Measurements from ENCODE around the gene LCP1.

The LCP1 gene

GRCh38 chr13:46179969-46180763 is 1.8 kb downstream of the LCP1 start:
- TF ChIP-seq YY1 (IDR thresholded peaks at IDR 0.05; ENCODE audit: insufficient read depth, insufficient read length) (no peak), SUZ12 (IDR thresholded peaks at IDR 0.05; ENCODE audit: extremely low read depth, insufficient read depth, insufficient read length) (no peak), ZNF274 (IDR thresholded peaks at IDR 0.05; ENCODE audit: low read depth, low read length) (no peak)
- Histone ChIP-seq H3K9me3 (ENCODE audit: insufficient read depth, low read length) (no peaks in the 10 kb centered on the region), H3K36me3 (ENCODE audit: insufficient read depth, insufficient read length, low read length) (no peaks in the 10 kb centered on the region), H3K4me3 (ENCODE audit: insufficient read length, low read depth) (no peak overlapping the region), H3K4me1 (ENCODE audit: insufficient read depth, insufficient read length) (no peaks in the 10 kb centered on the region), H3K9ac (ENCODE audit: insufficient read length, low read depth) (no peak overlapping the region), H3K27me3 (ENCODE audit: insufficient read depth, insufficient read length) (no peaks in the 10 kb centered on the region)
- DNase-seq (ENCODE audit: low read depth, low spot score): no peak

- Histone ChIP-seq H3K36me3 (ENCODE audit: insufficient read depth, insufficient read length, low read length) (no peaks in the 10 kb centered on the region), H3K9me3 (ENCODE audit: insufficient read depth, low read length) (no peaks in the 10 kb centered on the region), H3K9ac (ENCODE audit: insufficient read length, low read depth) (no peak overlapping the region), H3K4me1 (ENCODE audit: insufficient read depth, insufficient read length) (no peaks in the 10 kb centered on the region), H3K27me3 (ENCODE audit: insufficient read depth, insufficient read length) (no peaks in the 10 kb centered on the region), H3K4me3 (ENCODE audit: insufficient read length, low read depth) (no peak overlapping the region)
- no peak for DNase-seq (ENCODE audit: low read depth, low spot score)
- TF ChIP-seq SUZ12 (IDR thresholded peaks at IDR 0.05; ENCODE audit: extremely low read depth, insufficient read depth, insufficient read length): no peak
- TF ChIP-seq YY1 (IDR thresholded peaks at IDR 0.05; ENCODE audit: insufficient read depth, insufficient read length): no peak
- no peak for TF ChIP-seq ZNF274 (IDR thresholded peaks at IDR 0.05; ENCODE audit: low read depth, low read length)
Observed at GRCh38 chr13:46179491-46179908, 2.5 kb downstream of the LCP1 start.

- no peaks in the 10 kb centered on the region for H3K36me3 ChIP-seq (ENCODE audit: insufficient read depth, insufficient read length, low read length)
- H3K9ac ChIP-seq (ENCODE audit: insufficient read length, low read depth): no peak overlapping the region
- no peak overlapping the region for H3K4me3 ChIP-seq (ENCODE audit: insufficient read length, low read depth)
- H3K9me3 ChIP-seq (ENCODE audit: insufficient read depth, low read length): no peaks in the 10 kb centered on the region
- TF ChIP-seq SUZ12 (IDR thresholded peaks at IDR 0.05; ENCODE audit: extremely low read depth, insufficient read depth, insufficient read length) (no peak), ZNF274 (IDR thresholded peaks at IDR 0.05; ENCODE audit: low read depth, low read length) (no peak), YY1 (IDR thresholded peaks at IDR 0.05; ENCODE audit: insufficient read depth, insufficient read length) (no peak)
- no peak for DNase-seq (ENCODE audit: low read depth, low spot score)
- no peaks in the 10 kb centered on the region for H3K4me1 ChIP-seq (ENCODE audit: insufficient read depth, insufficient read length)
- H3K27me3 ChIP-seq (ENCODE audit: insufficient read depth, insufficient read length): no peaks in the 10 kb centered on the region
Observed at GRCh38 chr13:46178821-46179220, 3.2 kb downstream of the LCP1 start.

- no peak for DNase-seq (ENCODE audit: low read depth, low spot score)
- no peak overlapping the region for H3K9ac ChIP-seq (ENCODE audit: insufficient read length, low read depth)
- H3K27me3 ChIP-seq (ENCODE audit: insufficient read depth, insufficient read length): no peaks in the 10 kb centered on the region
- no peaks in the 10 kb centered on the region for H3K36me3 ChIP-seq (ENCODE audit: insufficient read depth, insufficient read length, low read length)
- TF ChIP-seq YY1 (IDR thresholded peaks at IDR 0.05; ENCODE audit: insufficient read depth, insufficient read length) (no peak), ZNF274 (IDR thresholded peaks at IDR 0.05; ENCODE audit: low read depth, low read length) (no peak), SUZ12 (IDR thresholded peaks at IDR 0.05; ENCODE audit: extremely low read depth, insufficient read depth, insufficient read length) (no peak)
- H3K4me3 ChIP-seq (ENCODE audit: insufficient read length, low read depth): no peak overlapping the region
- H3K9me3 ChIP-seq (ENCODE audit: insufficient read depth, low read length): no peaks in the 10 kb centered on the region
- H3K4me1 ChIP-seq (ENCODE audit: insufficient read depth, insufficient read length): no peaks in the 10 kb centered on the region
Observed at GRCh38 chr13:46178143-46178542, 3.8 kb downstream of the LCP1 start.

- DNase-seq (ENCODE audit: low read depth, low spot score): no peak
- no peak for TF ChIP-seq ZNF274 (IDR thresholded peaks at IDR 0.05; ENCODE audit: low read depth, low read length)
- no peak for TF ChIP-seq YY1 (IDR thresholded peaks at IDR 0.05; ENCODE audit: insufficient read depth, insufficient read length)
- TF ChIP-seq SUZ12 (IDR thresholded peaks at IDR 0.05; ENCODE audit: extremely low read depth, insufficient read depth, insufficient read length): no peak
- Histone ChIP-seq H3K4me3 (ENCODE audit: insufficient read length, low read depth) (no peak overlapping the region), H3K9me3 (ENCODE audit: insufficient read depth, low read length) (no peaks in the 10 kb centered on the region), H3K4me1 (ENCODE audit: insufficient read depth, insufficient read length) (no peaks in the 10 kb centered on the region), H3K36me3 (ENCODE audit: insufficient read depth, insufficient read length, low read length) (no peaks in the 10 kb centered on the region), H3K9ac (ENCODE audit: insufficient read length, low read depth) (no peak overlapping the region), H3K27me3 (ENCODE audit: insufficient read depth, insufficient read length) (no peaks in the 10 kb centered on the region)
Observed at GRCh38 chr13:46176756-46177155, 5.2 kb downstream of the LCP1 start.

- Histone ChIP-seq H3K9ac (ENCODE audit: insufficient read length, low read depth) (no peak overlapping the region), H3K27me3 (ENCODE audit: insufficient read depth, insufficient read length) (no peaks in the 10 kb centered on the region), H3K4me3 (ENCODE audit: insufficient read length, low read depth) (no peak overlapping the region), H3K4me1 (ENCODE audit: insufficient read depth, insufficient read length) (no peaks in the 10 kb centered on the region), H3K36me3 (ENCODE audit: insufficient read depth, insufficient read length, low read length) (no peaks in the 10 kb centered on the region), H3K9me3 (ENCODE audit: insufficient read depth, low read length) (no peaks in the 10 kb centered on the region)
- no peak for TF ChIP-seq SUZ12 (IDR thresholded peaks at IDR 0.05; ENCODE audit: extremely low read depth, insufficient read depth, insufficient read length)
- no peak for TF ChIP-seq ZNF274 (IDR thresholded peaks at IDR 0.05; ENCODE audit: low read depth, low read length)
- no peak for DNase-seq (ENCODE audit: low read depth, low spot score)
Observed at GRCh38 chr13:46173656-46174055, 8.3 kb downstream of the LCP1 start.

- Histone ChIP-seq H3K9ac (ENCODE audit: insufficient read length, low read depth) (no peak overlapping the region), H3K9me3 (ENCODE audit: insufficient read depth, low read length) (no peaks in the 10 kb centered on the region), H3K36me3 (ENCODE audit: insufficient read depth, insufficient read length, low read length) (no peaks in the 10 kb centered on the region), H3K4me3 (ENCODE audit: insufficient read length, low read depth) (no peak overlapping the region), H3K4me1 (ENCODE audit: insufficient read depth, insufficient read length) (no peaks in the 10 kb centered on the region), H3K27me3 (ENCODE audit: insufficient read depth, insufficient read length) (no peaks in the 10 kb centered on the region)
- DNase-seq (ENCODE audit: low read depth, low spot score): no peak
- TF ChIP-seq ZNF274 (IDR thresholded peaks at IDR 0.05; ENCODE audit: low read depth, low read length): no peak
- TF ChIP-seq SUZ12 (IDR thresholded peaks at IDR 0.05; ENCODE audit: extremely low read depth, insufficient read depth, insufficient read length): no peak
- no peak for TF ChIP-seq YY1 (IDR thresholded peaks at IDR 0.05; ENCODE audit: insufficient read depth, insufficient read length)
Observed at GRCh38 chr13:46172531-46172991, 9.4 kb downstream of the LCP1 start.
